ENCODE measurements around the gene YIF1B. TPM values are rescaled to one million over a fixed set of nuclear protein-coding genes. Genes with fewer than 3 reads are reported as not detected.

YIF1B gene
- total and polyA plus RNA-seq, 9 of the 15 experiments (the other 6 are each of a cell fraction or from before 2014, with no cell fraction given): 8.5 to 586 (median 323) TPM

- TF ChIP-seq ESRRA (IDR thresholded peaks at IDR 0.05; ENCODE audit: borderline replicate concordance, low read depth) (peak; percentile 66; the same call in 1 of the 2 replicates), XRCC3 (IDR thresholded peaks at IDR 0.05) (no peak), YBX1 (IDR thresholded peaks at IDR 0.05) (no peak), MCM5 (IDR thresholded peaks at IDR 0.05; ENCODE audit: low read depth) (no peak), U2AF1 (optimal IDR thresholded peaks at IDR 0.05; ENCODE audit: low read depth, low read length) (no peak), ZNF224 (CRISPR knock-in tag; IDR thresholded peaks at IDR 0.05) (no peak), ZBTB40 (IDR thresholded peaks at IDR 0.05) (peak; percentile 85), ZBTB40 (CRISPR knock-in tag; IDR thresholded peaks at IDR 0.05) (no peak), MYC (IDR thresholded peaks at IDR 0.05; ENCODE audit: low read depth, low read length) (peak; percentile 68), MYC (CRISPR knock-in tag; IDR thresholded peaks at IDR 0.05; ENCODE audit: borderline replicate concordance, low read depth) (no peak), WHSC1 (IDR thresholded peaks at IDR 0.05; ENCODE audit: low read length) (no peak), ARNT (IDR thresholded peaks at IDR 0.05) (peak; percentile 75 to 96; a peak in 3 of 4 replicates), HEY1 (CRISPR knock-in tag; IDR thresholded peaks at IDR 0.05; ENCODE audit: borderline replicate concordance) (no peak), ZBTB7A (IDR thresholded peaks at IDR 0.05; ENCODE audit: borderline replicate concordance, control insufficient read depth, low read depth, low read length) (peak; percentile 69; the same call in 1 of the 2 replicates), ZNF133 (CRISPR knock-in tag; IDR thresholded peaks at IDR 0.05) (no peak), MLLT1 (IDR thresholded peaks at IDR 0.05) (peak; percentile 35 to 70; a peak in 2 of 4 replicates), ELF4 (CRISPR knock-in tag; IDR thresholded peaks at IDR 0.05) (peak; percentile 91), CBX8 (IDR thresholded peaks at IDR 0.05; ENCODE audit: borderline replicate concordance, extremely low read depth, low read depth, low read length, poor library complexity, severe bottlenecking) (no peak), PHB2 (IDR thresholded peaks at IDR 0.05; ENCODE audit: low read depth) (peak; percentile 93)
Observed at GRCh38 chr19:38317104-38317612, 1.4 kb upstream of the YIF1B start (continued).

Data from K562 (cell line).